ENCODE results near the gene LENG8.

DNA sequence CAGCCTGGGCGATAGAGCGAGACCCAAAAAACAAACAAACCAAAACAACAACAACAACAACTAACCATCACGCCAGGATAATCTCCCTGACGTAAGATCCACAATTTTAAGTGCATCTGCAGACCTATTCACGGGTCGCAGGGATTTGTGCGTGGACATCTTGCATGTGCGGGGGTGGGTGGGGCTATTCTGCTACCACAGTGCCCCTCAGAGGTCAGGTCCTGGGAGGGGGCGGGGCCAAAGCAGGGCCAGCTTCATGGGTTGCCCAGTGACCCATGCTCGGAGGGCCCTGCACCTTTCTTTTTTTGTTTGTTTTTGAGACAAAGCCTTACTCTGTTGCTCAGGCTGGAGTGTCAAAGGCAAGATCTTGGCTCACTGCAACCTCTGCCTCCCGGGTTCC, 26.7 kb downstream of the LENG8 start:
- no peak for TF ChIP-seq BRCA1 (CRISPR knock-in tag; IDR thresholded peaks at IDR 0.05)
- TF ChIP-seq, protein P1, sequence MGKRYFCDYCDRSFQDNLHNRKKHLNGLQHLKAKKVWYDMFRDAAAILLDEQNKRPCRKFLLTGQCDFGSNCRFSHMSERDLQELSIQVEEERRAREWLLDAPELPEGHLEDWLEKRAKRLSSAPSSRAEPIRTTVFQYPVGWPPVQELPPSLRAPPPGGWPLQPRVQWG (CRISPR knock-in tag; IDR thresholded peaks at IDR 0.05; ENCODE audit: borderline replicate concordance, low read depth), result no peak
- TF ChIP-seq POLR2A (IDR thresholded peaks at IDR 0.05; ENCODE audit: insufficient read depth in 1 of 2, low read depth in 2 of 2, low read length in 2 of 2), result no peak
- TF ChIP-seq CHD4 (IDR thresholded peaks at IDR 0.05; ENCODE audit: borderline replicate concordance, low read length), result no peak
- TF ChIP-seq, protein P2, sequence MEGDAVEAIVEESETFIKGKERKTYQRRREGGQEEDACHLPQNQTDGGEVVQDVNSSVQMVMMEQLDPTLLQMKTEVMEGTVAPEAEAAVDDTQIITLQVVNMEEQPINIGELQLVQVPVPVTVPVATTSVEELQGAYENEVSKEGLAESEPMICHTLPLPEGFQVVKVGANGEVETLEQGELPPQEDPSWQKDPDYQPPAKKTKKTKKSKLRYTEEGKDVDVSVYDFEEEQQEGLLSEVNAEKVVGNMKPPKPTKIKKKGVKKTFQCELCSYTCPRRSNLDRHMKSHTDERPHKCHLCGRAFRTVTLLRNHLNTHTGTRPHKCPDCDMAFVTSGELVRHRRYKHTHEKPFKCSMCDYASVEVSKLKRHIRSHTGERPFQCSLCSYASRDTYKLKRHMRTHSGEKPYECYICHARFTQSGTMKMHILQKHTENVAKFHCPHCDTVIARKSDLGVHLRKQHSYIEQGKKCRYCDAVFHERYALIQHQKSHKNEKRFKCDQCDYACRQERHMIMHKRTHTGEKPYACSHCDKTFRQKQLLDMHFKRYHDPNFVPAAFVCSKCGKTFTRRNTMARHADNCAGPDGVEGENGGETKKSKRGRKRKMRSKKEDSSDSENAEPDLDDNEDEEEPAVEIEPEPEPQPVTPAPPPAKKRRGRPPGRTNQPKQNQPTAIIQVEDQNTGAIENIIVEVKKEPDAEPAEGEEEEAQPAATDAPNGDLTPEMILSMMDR (CRISPR knock-in tag; IDR thresholded peaks at IDR 0.05), result no peak
- TF ChIP-seq, protein P3, sequence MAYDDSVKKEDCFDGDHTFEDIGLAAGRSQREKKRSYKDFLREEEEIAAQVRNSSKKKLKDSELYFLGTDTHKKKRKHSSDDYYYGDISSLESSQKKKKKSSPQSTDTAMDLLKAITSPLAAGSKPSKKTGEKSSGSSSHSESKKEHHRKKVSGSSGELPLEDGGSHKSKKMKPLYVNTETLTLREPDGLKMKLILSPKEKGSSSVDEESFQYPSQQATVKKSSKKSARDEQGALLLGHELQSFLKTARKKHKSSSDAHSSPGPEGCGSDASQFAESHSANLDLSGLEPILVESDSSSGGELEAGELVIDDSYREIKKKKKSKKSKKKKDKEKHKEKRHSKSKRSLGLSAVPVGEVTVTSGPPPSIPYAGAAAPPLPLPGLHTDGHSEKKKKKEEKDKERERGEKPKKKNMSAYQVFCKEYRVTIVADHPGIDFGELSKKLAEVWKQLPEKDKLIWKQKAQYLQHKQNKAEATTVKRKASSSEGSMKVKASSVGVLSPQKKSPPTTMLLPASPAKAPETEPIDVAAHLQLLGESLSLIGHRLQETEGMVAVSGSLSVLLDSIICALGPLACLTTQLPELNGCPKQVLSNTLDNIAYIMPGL (CRISPR knock-in tag; IDR thresholded peaks at IDR 0.05; ENCODE audit: borderline replicate concordance in 1 of 2, low read depth in 1 of 2), result no peak

Measured in HepG2 (cell line).